AG10803 (cell line): ENCODE data around the gene RCOR3.

ENCODE experiments used
- DNase-seq: peaks from one replicate; pipeline ENCODE4 v3.0.0; 2010; ENCODE audit warnings: low read depth
- H3K4me3 ChIP-seq: 2 replicates; pipeline ENCODE4 v1.5.1; 2011; ENCODE audit warnings: mild to moderate bottlenecking, low read length, control low read depth
- CTCF ChIP-seq: conservative IDR thresholded peaks from 2 replicates; pipeline ENCODE4 v1.5.1; 2011; ENCODE audit warnings: mild to moderate bottlenecking, low read length, control low read depth, inconsistent platforms

RCOR3 gene

GRCh38 chr1:211355873-211356272 is 96.7 kb downstream of the RCOR3 start:
- TF ChIP-seq CTCF: no peak
- H3K4me3 ChIP-seq: no peak overlapping the region
- DNase-seq: no peak

GRCh38 chr1:211356723-211357407 is 97.7 kb downstream of the RCOR3 start:
- peak; percentile 73 for DNase-seq
- TF ChIP-seq CTCF: no peak
- no peak overlapping the region for H3K4me3 ChIP-seq

- no peak for DNase-seq
- no peak for TF ChIP-seq CTCF
- H3K4me3 ChIP-seq: no peak overlapping the region
Measured at GRCh38 chr1:211358685-211359084, 99.5 kb downstream of the RCOR3 start.

GRCh38 chr1:211359876-211360275 is 100.7 kb downstream of the RCOR3 start:
- no peak for TF ChIP-seq CTCF

GRCh38 chr1:211361202-211361601 is 102.0 kb downstream of the RCOR3 start:
- H3K4me3 ChIP-seq: no peak overlapping the region
- no peak for TF ChIP-seq CTCF
- no peak for DNase-seq

More at GRCh38 chr1:211359876-211360275, 100.7 kb downstream of the RCOR3 start:
- H3K4me3 ChIP-seq: no peak overlapping the region
- peak; percentile 27 for DNase-seq
